HG03135 (cell line): ENCODE results near the gene ARSB.
"Not testable (repeated sequence)": the region's sequence is repeated elsewhere in the genome, so short reads cannot be mapped to it uniquely, and the experiment has no call there.

Experiments used
- ATAC-seq: cut with Tn5 transposase; IDR thresholded peaks from one replicate; pipeline ENCODE4 v1.9.1; 2021; ENCODE audit warnings: mild to moderate bottlenecking, moderate library complexity; ENCODE audit not compliant: unreplicated experiment

Gene ARSB

GRCh38 chr5:78785454-78785853 is 199.7 kb downstream of the ARSB start:
- ATAC-seq, result no peak

DNA sequence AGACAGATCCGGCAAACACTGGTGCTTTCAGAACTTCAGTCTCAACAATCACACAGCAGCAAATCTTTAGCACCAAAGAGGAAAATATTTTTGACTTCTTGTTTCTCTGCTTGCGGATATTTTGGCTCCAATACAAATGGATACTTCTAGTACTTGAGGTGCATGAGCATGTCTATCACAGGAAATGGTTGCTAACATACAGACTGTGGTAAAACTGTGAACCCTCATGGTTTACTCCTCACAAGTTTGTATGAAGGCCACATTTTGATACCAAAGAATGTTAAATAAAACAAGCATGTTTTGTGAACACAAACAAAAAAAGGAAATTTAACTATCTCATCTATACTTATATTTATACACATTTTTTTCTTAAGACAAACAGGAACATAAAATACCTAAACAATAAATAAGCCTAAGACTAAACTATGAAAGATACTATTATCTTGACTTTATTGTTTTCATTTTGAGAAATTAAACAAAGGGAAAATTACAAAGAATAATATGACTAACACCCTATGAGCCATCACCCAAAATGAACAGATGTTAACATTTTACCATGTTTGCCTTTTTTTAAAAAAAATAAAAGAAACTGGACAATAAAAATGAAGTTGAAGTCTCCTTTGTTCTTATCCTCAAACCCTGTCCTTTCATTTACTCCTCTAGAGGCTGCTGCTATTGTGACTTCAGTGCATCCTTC is 201.5 kb downstream of the ARSB start:
- no peak for ATAC-seq

- ATAC-seq, result no peak
Observed at GRCh38 chr5:78782728-78783127, 202.4 kb downstream of the ARSB start.

DNA sequence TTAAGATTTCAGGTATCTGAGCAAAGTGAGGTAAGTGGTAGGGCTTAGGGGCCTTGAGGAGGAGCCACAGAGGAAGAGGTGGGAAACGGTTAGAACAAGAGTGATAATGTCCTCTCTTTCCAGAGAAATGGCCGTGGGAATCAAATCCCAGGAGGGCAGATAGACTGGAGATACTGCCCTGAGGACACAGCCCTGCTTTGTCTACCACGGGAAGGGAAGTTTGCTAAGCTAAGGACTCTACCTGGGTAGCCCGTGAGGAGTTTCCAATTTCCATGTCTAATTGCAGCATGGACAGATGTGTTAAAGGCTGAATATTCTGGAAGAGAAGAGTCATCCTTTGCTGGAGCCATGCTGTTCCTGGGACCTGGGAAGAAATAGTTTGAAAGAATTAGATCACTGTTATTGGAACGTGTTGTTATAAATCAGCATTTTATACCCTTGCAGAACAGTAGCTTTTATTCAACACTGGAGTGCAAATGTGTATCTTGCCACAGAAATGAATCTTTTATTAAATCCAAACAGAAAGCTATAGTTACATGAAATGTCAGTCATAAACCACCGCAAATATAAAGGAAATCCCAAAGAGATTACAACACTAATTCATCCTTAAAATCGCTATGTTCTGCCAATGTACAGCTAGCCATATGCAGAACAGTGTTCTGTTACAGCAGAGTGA is 203.4 kb downstream of the ARSB start:
- no peak for ATAC-seq

- no peak for ATAC-seq
Observed at GRCh38 chr5:78779771-78780616, 205.1 kb downstream of the ARSB start.

GRCh38 chr5:78779262-78779661 is 205.8 kb downstream of the ARSB start:
- ATAC-seq, result no peak

DNA sequence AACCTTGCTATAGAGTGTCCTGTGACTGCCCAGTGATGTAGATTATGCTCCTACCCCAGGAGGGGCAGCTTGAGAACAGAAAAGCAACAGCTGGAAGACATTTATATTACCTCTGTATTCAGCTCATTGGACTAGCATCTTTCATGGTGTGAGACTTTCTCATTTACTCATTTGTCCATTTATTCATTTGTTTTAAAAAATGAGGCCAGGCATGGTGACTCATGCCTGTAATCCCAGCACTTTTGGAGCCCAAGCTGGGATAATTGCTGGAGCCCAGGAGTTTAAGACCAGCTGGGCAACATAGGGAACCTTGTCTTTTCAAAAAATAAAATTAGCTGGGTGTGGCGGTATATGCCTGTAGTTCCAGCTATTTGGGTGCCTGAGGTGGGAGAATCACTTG is 206.6 kb downstream of the ARSB start:
- no peak for ATAC-seq

DNA sequence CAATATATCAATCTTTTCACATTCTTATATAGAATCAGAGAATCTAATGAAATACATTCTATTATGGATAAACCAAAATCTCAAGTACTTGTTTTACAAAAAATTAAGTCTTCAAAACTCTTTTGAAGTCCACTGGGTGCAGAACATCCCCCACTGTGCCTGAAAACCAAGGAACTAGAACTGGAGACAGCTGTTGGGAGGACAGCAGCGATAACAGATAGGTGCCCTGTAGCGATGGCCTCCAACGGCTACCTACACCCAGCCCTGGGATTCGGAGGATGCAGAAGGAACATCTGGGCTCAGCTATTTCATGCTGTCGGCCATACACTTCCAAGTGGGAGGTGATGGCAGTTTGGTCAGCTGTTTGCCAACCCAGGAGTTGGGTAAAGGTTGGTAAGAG is 207.2 kb downstream of the ARSB start:
- ATAC-seq, result no peak

DNA sequence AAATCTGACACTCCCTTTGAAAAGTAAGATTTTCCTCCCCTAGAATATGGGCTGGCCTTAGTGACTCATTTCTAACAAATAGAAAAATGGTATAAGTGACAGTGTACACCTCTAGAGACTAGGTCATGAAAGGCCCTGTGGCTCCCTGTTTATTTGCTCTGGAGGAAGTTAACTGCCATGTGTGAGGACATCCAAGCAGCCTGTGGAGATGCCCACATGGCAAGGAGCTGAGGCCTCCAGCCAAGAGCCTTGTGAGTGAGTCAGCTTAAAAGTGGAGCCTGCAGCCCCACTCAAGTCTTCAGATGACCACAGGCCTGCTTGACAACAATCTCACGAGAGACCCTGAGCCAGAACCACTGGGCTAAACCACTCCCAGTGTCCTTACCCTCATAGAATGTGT is 208.5 kb downstream of the ARSB start:
- no peak for ATAC-seq

DNA sequence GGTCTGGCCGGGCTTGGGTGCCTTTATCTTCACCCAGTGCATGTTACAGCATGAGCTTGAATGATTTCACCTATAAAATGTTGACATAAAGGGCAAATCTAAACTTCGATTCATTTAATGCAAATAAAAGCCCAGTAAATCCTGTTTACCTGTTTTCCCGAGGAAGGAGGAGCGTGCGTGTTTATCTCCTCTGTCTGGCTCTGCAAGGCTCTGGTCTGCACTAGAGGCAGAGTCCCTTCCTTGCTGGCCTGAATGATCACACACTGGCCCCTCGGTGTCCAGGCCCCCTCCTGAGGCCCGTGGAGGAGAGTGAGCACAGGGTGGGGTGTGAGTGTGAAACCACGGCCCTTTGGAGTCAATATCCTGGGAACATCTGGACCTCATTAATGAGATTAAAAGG is 211.5 kb downstream of the ARSB start:
- no peak for ATAC-seq

DNA sequence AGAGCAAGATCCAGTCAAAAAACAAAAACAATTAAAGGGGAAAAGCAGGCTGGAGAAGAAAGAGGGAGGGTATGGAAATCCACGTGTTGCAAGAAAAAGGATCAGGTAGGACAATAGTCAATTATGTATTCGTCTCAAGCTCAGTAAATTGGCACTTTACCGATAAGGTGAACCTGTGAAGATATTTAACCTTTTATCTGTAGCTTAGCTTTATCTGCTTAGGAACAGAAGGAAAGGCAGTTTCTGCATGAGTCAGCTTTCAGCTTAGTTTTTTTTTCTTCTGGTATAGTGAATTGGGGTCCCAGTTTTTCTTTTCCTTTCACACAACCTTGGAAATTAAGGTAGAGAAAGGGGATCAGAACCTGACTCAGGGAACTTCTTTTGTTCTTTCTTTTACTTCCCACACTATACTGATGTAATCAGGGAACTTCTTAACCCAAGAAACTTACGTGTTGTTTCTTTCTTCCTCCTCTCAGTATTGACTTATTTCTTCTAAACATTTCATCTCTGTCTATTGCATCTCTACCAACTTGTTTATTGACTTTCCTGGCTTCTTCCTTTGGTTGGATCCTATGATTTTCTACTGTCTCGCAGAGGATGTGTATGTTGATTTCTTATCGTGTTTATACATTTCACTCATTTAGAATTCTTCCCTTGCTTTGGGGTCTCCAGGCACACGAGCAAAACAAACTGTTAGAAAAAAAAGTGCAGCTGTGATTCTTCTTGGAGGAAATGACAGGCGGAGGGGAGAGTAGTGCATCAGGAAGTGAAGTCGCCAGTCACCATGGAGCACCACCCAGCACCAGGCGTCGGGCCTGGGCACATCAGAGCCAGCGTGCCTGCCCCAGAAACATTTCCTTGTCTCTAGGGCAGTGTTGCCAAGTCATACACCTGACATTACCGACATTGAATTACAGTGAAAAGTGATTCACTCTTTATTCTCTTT is 213.6 kb downstream of the ARSB start:
- no peak for ATAC-seq

GRCh38 chr5:78768781-78769380 is 216.2 kb downstream of the ARSB start:
- ATAC-seq, result no peak

GRCh38 chr5:78766412-78766762 is 218.7 kb downstream of the ARSB start:
- no peak for ATAC-seq

- no peak for ATAC-seq
Observed at GRCh38 chr5:78765756-78766411, 219.2 kb downstream of the ARSB start.

- no peak for ATAC-seq
Observed at GRCh38 chr5:78765116-78765515, 220.0 kb downstream of the ARSB start.

- no peak for ATAC-seq
Observed at GRCh38 chr5:78763659-78764189, 221.4 kb downstream of the ARSB start.

DNA sequence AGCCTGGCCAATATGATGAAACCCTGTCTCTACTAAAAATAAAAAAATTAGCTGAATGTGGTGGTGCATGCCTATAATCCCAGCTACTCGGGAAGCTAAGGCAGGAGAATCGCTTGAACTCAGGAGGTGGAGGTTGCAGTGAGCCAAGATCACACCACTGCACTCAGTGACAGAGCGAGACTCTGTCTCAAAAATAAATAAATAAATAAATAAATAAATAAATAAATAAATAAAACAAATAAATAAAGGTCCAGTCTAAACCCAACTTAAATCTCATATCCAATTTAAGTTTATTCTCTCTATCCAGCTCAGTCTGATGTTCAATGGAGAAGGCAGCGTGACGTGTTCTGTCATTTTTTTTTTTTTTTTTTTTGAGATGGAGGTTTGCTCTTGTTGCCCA is 222.4 kb downstream of the ARSB start:
- not testable (repeated sequence) for ATAC-seq

DNA sequence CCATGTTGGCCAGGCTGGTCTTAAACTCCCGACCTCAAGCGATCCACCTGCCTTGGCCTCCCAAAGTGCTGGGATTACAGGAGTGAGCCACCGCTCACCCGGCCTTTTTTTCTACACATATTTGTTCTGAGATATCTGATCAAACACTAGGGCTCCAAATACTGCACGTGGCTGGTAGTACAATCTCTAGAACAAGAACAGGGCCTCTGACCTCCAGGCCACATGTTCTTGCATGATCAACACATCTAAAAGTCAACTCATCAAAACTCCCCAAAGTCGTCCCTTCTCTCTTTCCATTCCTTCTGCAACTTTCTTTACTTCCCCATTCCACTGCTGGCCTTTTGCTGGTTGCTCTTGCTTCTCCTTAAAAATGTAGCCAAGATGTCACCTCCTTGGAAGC is 223.3 kb downstream of the ARSB start:
- no peak for ATAC-seq

DNA sequence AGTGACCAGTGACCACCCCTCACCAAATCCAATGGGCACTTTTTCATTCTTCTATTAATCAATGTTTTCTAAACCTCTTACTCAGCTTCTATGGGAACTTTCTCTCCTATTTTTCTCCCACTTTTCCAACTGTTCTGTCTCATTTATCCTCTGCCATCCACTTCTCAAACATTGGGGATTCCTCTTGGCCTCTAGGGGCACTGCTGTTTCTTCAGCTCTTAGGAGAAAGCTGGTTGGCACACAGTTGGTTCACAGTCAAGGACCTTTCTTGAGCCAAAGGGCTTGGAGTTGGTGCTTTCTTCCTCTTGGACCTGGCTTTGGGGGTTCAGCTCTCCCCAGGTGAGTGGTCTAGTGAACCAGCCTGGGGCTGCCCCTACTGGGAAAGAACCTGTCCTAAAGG is 224.3 kb downstream of the ARSB start:
- no peak for ATAC-seq

- ATAC-seq, result no peak
Observed at GRCh38 chr5:78760366-78760765, 224.7 kb downstream of the ARSB start.
